GM18858 (cell line): ENCODE measurements around the gene SCRN3.

Experiments
- ATAC-seq: cut with Tn5 transposase; IDR thresholded peaks from one replicate; pipeline ENCODE4 v1.9.1; 2021; ENCODE audit not compliant: unreplicated experiment

Gene SCRN3

GRCh38 chr2:174477759-174478158, 82.2 kb downstream of the SCRN3 start:
- ATAC-seq, result no peak
